GM12878 (cell line): ENCODE results near the gene FAM237B. TPM values are rescaled to one million over a fixed set of nuclear protein-coding genes. Genes with fewer than 3 reads are reported as not detected.

Experiments used
- ATAC-seq: fragments of 200-7000 bp; cut with Tn5 transposase; 3 replicates; pipeline ENCODE4 v1.9.1; 2020; ENCODE audit warnings: mild to moderate bottlenecking, moderate library complexity
- BruUV-seq: library from RNA; stranded (reverse); fragments of 400-500 nt; replicated peaks from 2 replicates; lab custom pipeline; 2021; lab: Mats Ljungman, UMichigan
- CTCF ChIA-PET: fragments of 300-600 bp; sonication (Branson Sonifier 250); formaldehyde crosslinking; extraction: SDS; loops from one replicate; lab custom pipeline; 2021; ENCODE audit warnings: inconsistent platforms; lab: Yijun Ruan, JAX
- POLR2A ChIA-PET: fragments of 350-600 bp; formaldehyde crosslinking; extraction: SDS; loops from one replicate; lab custom pipeline; 2021; ENCODE audit warnings: inconsistent platforms; lab: Charles Lee
- RAD21 ChIA-PET: fragments of 300-600 bp; sonication (Branson Sonifier 250); formaldehyde crosslinking; loops from one replicate; lab custom pipeline; 2023; ENCODE audit warnings: antibody characterized with exemption; ENCODE audit not compliant: unreplicated experiment; lab: Charles Lee
- SMC1A ChIA-PET: fragments of 300-600 bp; sonication (Branson Sonifier 250); formaldehyde crosslinking; loops from one replicate; lab custom pipeline; 2023; ENCODE audit not compliant: unreplicated experiment, uncharacterized antibody; lab: Charles Lee
- DNase-seq: peaks from one replicate; pipeline ENCODE4 v3.0.0-alpha.2; 2011; ENCODE audit warnings: low read depth, low spot score
- FAIRE-seq: peaks from 3 replicates; lab custom pipeline; 2011; peaks lifted over from hg19 to GRCh38; lab: Jason Lieb, UNC
- H2AFZ ChIP-seq: 2 replicates; pipeline ENCODE4 v1.6.0; 2011; ENCODE audit warnings: low read depth, low read length, control low read depth; ENCODE audit not compliant: control insufficient read depth
- H3K27ac ChIP-seq: 2 replicates; pipeline ENCODE4 v1.5.1; 2011; ENCODE audit warnings: control low read depth; ENCODE audit not compliant: control insufficient read depth, insufficient read depth
- H3K27me3 ChIP-seq, 2 experiments: replicated peaks in 1 of 2; 2 replicates each; pipeline versions ENCODE4 v1.6.0 to v1.6.1; 2011; ENCODE audit warnings: low read length in 1 of 2; ENCODE audit not compliant: control insufficient read depth in 2 of 2, insufficient read depth in 2 of 2
- H3K36me3 ChIP-seq, 2 experiments: 2 replicates each; pipeline ENCODE4 v1.5.1; 2011; ENCODE audit warnings: low read length in 1 of 2; ENCODE audit not compliant: control insufficient read depth in 2 of 2, insufficient read depth in 2 of 2
- H3K4me1 ChIP-seq: 2 replicates; pipeline ENCODE4 v1.6.1; 2011; ENCODE audit warnings: mild to moderate bottlenecking, low read length, moderate library complexity, mixed read lengths; ENCODE audit not compliant: control insufficient read depth, insufficient read depth
- H3K4me2 ChIP-seq: 2 replicates; pipeline ENCODE4 v1.6.0; 2011; ENCODE audit warnings: control low read depth; ENCODE audit not compliant: control insufficient read depth, insufficient read depth
- H3K4me3 ChIP-seq: fragments of 200-600 bp; sonication (generic); 2 replicates; pipeline ENCODE4 v1.5.1; 2016
- H3K79me2 ChIP-seq: 2 replicates; pipeline ENCODE4 v1.6.0; 2011; ENCODE audit warnings: low read length; ENCODE audit not compliant: control insufficient read depth, insufficient read depth
- H3K9ac ChIP-seq: 2 replicates; pipeline ENCODE4 v1.8.0; 2011; ENCODE audit warnings: low read length, control low read depth, mixed read lengths; ENCODE audit not compliant: control insufficient read depth, insufficient read depth
- H3K9me3 ChIP-seq: replicated peaks from 3 replicates; pipeline ENCODE4 v1.5.1; 2011; ENCODE audit warnings: mild to moderate bottlenecking, low read length; ENCODE audit not compliant: control insufficient read depth, insufficient read depth
- H4K20me1 ChIP-seq: 2 replicates; pipeline ENCODE4 v1.6.0; 2011; ENCODE audit not compliant: control insufficient read depth, insufficient read depth
- E2F8 ChIP-seq: fragments of 450-650 bp; IDR thresholded peaks from 2 replicates; pipeline ENCODE4 v1.6.1; 2018; ENCODE audit warnings: mild to moderate bottlenecking, low read depth, moderate library complexity; ENCODE audit not compliant: partially characterized antibody
- MXI1 ChIP-seq: fragments of 150-350 bp; IDR thresholded peaks from 2 replicates; pipeline ENCODE4 v1.6.1; 2011; ENCODE audit warnings: low read depth, mild to moderate bottlenecking, inconsistent platforms, low read length, improper control_type of control experiment
- NKRF ChIP-seq: fragments of 450-650 bp; conservative IDR thresholded peaks from 2 replicates; pipeline ENCODE4 v1.6.1; 2017; ENCODE audit warnings: mild to moderate bottlenecking, moderate library complexity
- SPI1 ChIP-seq: IDR thresholded peaks from 2 replicates; pipeline ENCODE4 v1.6.1; 2011; ENCODE audit warnings: low read depth, mild to moderate bottlenecking, low read length, moderate library complexity, borderline replicate concordance; ENCODE audit not compliant: insufficient read depth
- SUPT20H ChIP-seq: IDR thresholded peaks from 2 replicates; pipeline ENCODE4 v1.6.1; 2011; ENCODE audit warnings: low read depth, mild to moderate bottlenecking, low read length, moderate library complexity, borderline replicate concordance; ENCODE audit not compliant: control insufficient read depth
- WGBS: methylation state at CpG from one replicate; pipeline ENCODE4 v1.1.6; 2016; ENCODE audit warnings: low lambda C conversion rate; ENCODE audit not compliant: insufficient replicate concordance, insufficient coverage; ENCODE audit errors: missing lambda C conversion rate; 5-methylcytosine and 5-hydroxymethylcytosine counted together
- in situ Hi-C: fragments of 300-500 bp; cut with MboI; formaldehyde crosslinking; loops from 9 replicates; pipeline ENCODE4 v1.14.3; 2018; ENCODE audit warnings: mixed read lengths
- intact Hi-C: fragments of 100-400 bp; cut with micrococcal nuclease; formaldehyde crosslinking; loops from one replicate; pipeline ENCODE4 v1.14.2; 2022; ENCODE audit not compliant: unreplicated experiment
- polyA plus RNA-seq, 11 experiments: library from polyadenylated mRNA; depleted of rRNA in 4 of 11; unstranded in 6 of 11; stranded (reverse) in 5 of 11; fragments of >200 nt; fragmentation: Nextera tagmentation in 4 of 11; fragmentation: Illumina TruSeq in 1 of 11; extraction: Ambion mirVana in 4 of 11; extraction: Trizol in 1 of 11; gene quantifications; 1 replicate in 1 of 11; 2 replicates in 10 of 11; pipeline versions ENCODE4 v1.2.1 to v1.2.3, GENCODE V29; 2011 to 2016; ENCODE audit warnings: inconsistent platforms in 2 of 11, missing spikeins in 2 of 11, low read depth in 1 of 11
- total RNA-seq, 4 experiments: library from RNA; depleted of rRNA in 3 of 4; stranded (reverse); fragments of >200 nt in 3 of 4; fragmentation: Illumina TruSeq in 1 of 4; extraction: Trizol in 1 of 4; gene quantifications; 2 replicates each; pipeline versions ENCODE4 v1.2.1 to v1.2.3, GENCODE V29; 2013 to 2021

Gene FAM237B
- total and polyA plus RNA-seq, 10 of the 15 experiments (the other 5 are each of a cell fraction or from before 2014, with no cell fraction given) = not detected

GRCh38 chr7:90298145-90299038 is 22.7 kb downstream of the FAM237B start (continued):
- TF ChIP-seq NKRF (no peak), SUPT20H (no peak), MXI1 (no peak), SPI1 (no peak)
- TF ChIP-seq, all 136 proteins: peak for 3

GRCh38 chr7:90290244-90291113 is 30.6 kb downstream of the FAM237B start:
- no peaks in the 10 kb centered on the region for H3K36me3 ChIP-seq
- no peak for TF ChIP-seq E2F8
- TF ChIP-seq, all 136 proteins: peak for 0
- in situ Hi-C loops = no loop called here
- ChIA-PET SMC1A (interaction anchor here (0.9 to 1.6 kb wide), 3 partner anchors 26 to 137 kb away, joined by 3 to 5 read pairs (median 5); partner anchors contain the start of genes GTPBP10 and STEAP1), CTCF (interaction anchor here (0.7 to 2.0 kb wide), 5 partner anchors 10 to 141 kb away, joined by 3 to 9 read pairs (median 3); no protein-coding TSS in a partner anchor), POLR2A (interaction anchor here (0.6 kb wide), 1 partner anchor 16 kb away, joined by 3 read pairs; no protein-coding TSS in a partner anchor), RAD21 (no interaction called here)
- Histone ChIP-seq H3K9ac (no peak overlapping the region), H3K27me3 (no peaks in the 10 kb centered on the region; a peak in 1 of 4 replicates), H3K4me2 (no peak overlapping the region), H3K4me3 (no peak overlapping the region), H2AFZ (no peak overlapping the region), H3K79me2 (no peaks in the 10 kb centered on the region), H3K4me1 (no peaks in the 10 kb centered on the region), H4K20me1 (no peaks in the 10 kb centered on the region), H3K27ac (no peak overlapping the region), H3K9me3 (no peaks in the 10 kb centered on the region)
- no peak for DNase-seq
- FAIRE-seq = no peak
- no peak for ATAC-seq
- 55% methylated on average over 3 of the region's 3 CpGs for WGBS
- intact Hi-C loops = no loop called here
- no TSS peak for BruUV-seq
